ENCODE results near the gene ZNF407. TPM values are rescaled to one million over a fixed set of nuclear protein-coding genes. Genes with fewer than 3 reads are reported as not detected.

ZNF407 gene
- total and polyA plus RNA-seq, 4 donors = 1.9 to 16.5 (median 6.6) TPM

GRCh38 chr18:74933930-74934329, 336.3 kb downstream of the ZNF407 start:
- 97% methylated on average over 4 of the region's 4 CpGs for WGBS
- Histone ChIP-seq H3K36me3 (ENCODE audit: control insufficient read depth in 4 of 4, insufficient read depth in 3 of 4, low read depth in 1 of 4, low read length in 3 of 4) (peaks cover 0 to 5% (median 2%) of the 10 kb centered on the region in 4 donors), H3K4me3 (ENCODE audit: low read depth in 1 of 3, low read length in 3 of 3) (no peak overlapping the region), H3K4me1 (ENCODE audit: control insufficient read depth in 4 of 4, insufficient read depth in 4 of 4, low read length in 3 of 4) (no peaks in the 10 kb centered on the region), H3K9me3 (ENCODE audit: control insufficient read depth in 4 of 4, low read length in 3 of 4) (no peaks in the 10 kb centered on the region), H3K27ac (ENCODE audit: low read depth in 1 of 2, low read length in 2 of 2) (no peak overlapping the region), H3K27me3 (ENCODE audit: control insufficient read depth in 4 of 4, insufficient read depth in 4 of 4, low read length in 3 of 4) (no peaks in the 10 kb centered on the region), H3K9ac (ENCODE audit: low read depth in 1 of 2, low read length in 2 of 2) (no peak overlapping the region)
- no peak for DNase-seq (ENCODE audit: low spot score)
- no peak for TF ChIP-seq RXRA (IDR thresholded peaks at IDR 0.05)
- no peak for TF ChIP-seq NR2F2 (IDR thresholded peaks at IDR 0.05)
- TF ChIP-seq ATF3 (IDR thresholded peaks at IDR 0.05) = no peak
- no peak for TF ChIP-seq JUND (IDR thresholded peaks at IDR 0.05)
- TF ChIP-seq HNF4G (IDR thresholded peaks at IDR 0.05) = no peak
- TF ChIP-seq, protein P1, sequence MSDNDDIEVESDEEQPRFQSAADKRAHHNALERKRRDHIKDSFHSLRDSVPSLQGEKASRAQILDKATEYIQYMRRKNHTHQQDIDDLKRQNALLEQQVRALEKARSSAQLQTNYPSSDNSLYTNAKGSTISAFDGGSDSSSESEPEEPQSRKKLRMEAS (IDR thresholded peaks at IDR 0.05) = no peak
- no peak for TF ChIP-seq TAF1 (conservative IDR thresholded peaks at IDR 0.05)
- TF ChIP-seq, protein P2, sequence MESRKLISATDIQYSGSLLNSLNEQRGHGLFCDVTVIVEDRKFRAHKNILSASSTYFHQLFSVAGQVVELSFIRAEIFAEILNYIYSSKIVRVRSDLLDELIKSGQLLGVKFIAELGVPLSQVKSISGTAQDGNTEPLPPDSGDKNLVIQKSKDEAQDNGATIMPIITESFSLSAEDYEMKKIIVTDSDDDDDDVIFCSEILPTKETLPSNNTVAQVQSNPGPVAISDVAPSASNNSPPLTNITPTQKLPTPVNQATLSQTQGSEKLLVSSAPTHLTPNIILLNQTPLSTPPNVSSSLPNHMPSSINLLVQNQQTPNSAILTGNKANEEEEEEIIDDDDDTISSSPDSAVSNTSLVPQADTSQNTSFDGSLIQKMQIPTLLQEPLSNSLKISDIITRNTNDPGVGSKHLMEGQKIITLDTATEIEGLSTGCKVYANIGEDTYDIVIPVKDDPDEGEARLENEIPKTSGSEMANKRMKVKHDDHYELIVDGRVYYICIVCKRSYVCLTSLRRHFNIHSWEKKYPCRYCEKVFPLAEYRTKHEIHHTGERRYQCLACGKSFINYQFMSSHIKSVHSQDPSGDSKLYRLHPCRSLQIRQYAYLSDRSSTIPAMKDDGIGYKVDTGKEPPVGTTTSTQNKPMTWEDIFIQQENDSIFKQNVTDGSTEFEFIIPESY (IDR thresholded peaks at IDR 0.05) = no peak
- TF ChIP-seq, protein P3, sequence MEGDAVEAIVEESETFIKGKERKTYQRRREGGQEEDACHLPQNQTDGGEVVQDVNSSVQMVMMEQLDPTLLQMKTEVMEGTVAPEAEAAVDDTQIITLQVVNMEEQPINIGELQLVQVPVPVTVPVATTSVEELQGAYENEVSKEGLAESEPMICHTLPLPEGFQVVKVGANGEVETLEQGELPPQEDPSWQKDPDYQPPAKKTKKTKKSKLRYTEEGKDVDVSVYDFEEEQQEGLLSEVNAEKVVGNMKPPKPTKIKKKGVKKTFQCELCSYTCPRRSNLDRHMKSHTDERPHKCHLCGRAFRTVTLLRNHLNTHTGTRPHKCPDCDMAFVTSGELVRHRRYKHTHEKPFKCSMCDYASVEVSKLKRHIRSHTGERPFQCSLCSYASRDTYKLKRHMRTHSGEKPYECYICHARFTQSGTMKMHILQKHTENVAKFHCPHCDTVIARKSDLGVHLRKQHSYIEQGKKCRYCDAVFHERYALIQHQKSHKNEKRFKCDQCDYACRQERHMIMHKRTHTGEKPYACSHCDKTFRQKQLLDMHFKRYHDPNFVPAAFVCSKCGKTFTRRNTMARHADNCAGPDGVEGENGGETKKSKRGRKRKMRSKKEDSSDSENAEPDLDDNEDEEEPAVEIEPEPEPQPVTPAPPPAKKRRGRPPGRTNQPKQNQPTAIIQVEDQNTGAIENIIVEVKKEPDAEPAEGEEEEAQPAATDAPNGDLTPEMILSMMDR (IDR thresholded peaks at IDR 0.05; ENCODE audit: low read depth, low read length, missing input control) = no peak
- no peak for TF ChIP-seq FOXA1 (IDR thresholded peaks at IDR 0.05)
- TF ChIP-seq YY1 (IDR thresholded peaks at IDR 0.05) = no peak
- no peak for TF ChIP-seq EGR1 (IDR thresholded peaks at IDR 0.05; ENCODE audit: low read depth in 2 of 2)
- no peak for TF ChIP-seq REST (IDR thresholded peaks at IDR 0.05)
- no peak for TF ChIP-seq RAD21 (IDR thresholded peaks at IDR 0.05)
- no peak for TF ChIP-seq FOXA2 (IDR thresholded peaks at IDR 0.05)
- TF ChIP-seq HNF4A (conservative IDR thresholded peaks at IDR 0.05) = no peak

GRCh38 chr18:74935434-74935833, 337.8 kb downstream of the ZNF407 start:
- H3K4me1 ChIP-seq (ENCODE audit: control insufficient read depth in 4 of 4, insufficient read depth in 4 of 4, low read length in 3 of 4) = no peaks in the 10 kb centered on the region
- WGBS = 95% methylated on average over 7 of the region's 7 CpGs
- H3K36me3 ChIP-seq (ENCODE audit: control insufficient read depth in 4 of 4, insufficient read depth in 3 of 4, low read depth in 1 of 4, low read length in 3 of 4) = peaks cover 0 to 2% (median under 1%) of the 10 kb centered on the region in 4 donors
- no peak overlapping the region for H3K4me3 ChIP-seq (ENCODE audit: low read depth in 1 of 3, low read length in 3 of 3)
- H3K9me3 ChIP-seq (ENCODE audit: control insufficient read depth in 4 of 4, low read length in 3 of 4) = no peaks in the 10 kb centered on the region
- no peak for DNase-seq (ENCODE audit: low spot score)
- no peaks in the 10 kb centered on the region for H3K27me3 ChIP-seq (ENCODE audit: control insufficient read depth in 4 of 4, insufficient read depth in 4 of 4, low read length in 3 of 4)
- no peak overlapping the region for H3K27ac ChIP-seq (ENCODE audit: low read depth in 1 of 2, low read length in 2 of 2)
- no peak for TF ChIP-seq TAF1 (conservative IDR thresholded peaks at IDR 0.05)
- TF ChIP-seq, protein P1 (IDR thresholded peaks at IDR 0.05) = no peak
- no peak for TF ChIP-seq ATF3 (IDR thresholded peaks at IDR 0.05)
- no peak for TF ChIP-seq EGR1 (IDR thresholded peaks at IDR 0.05; ENCODE audit: low read depth in 2 of 2)
- no peak for TF ChIP-seq HNF4A (conservative IDR thresholded peaks at IDR 0.05)
- TF ChIP-seq HNF4G (IDR thresholded peaks at IDR 0.05) = no peak
- no peak for TF ChIP-seq FOXA1 (IDR thresholded peaks at IDR 0.05)
- TF ChIP-seq, protein P2 (IDR thresholded peaks at IDR 0.05) = no peak
- no peak for TF ChIP-seq FOXA2 (IDR thresholded peaks at IDR 0.05)
- TF ChIP-seq REST (IDR thresholded peaks at IDR 0.05) = no peak
- TF ChIP-seq JUND (IDR thresholded peaks at IDR 0.05) = no peak
- TF ChIP-seq YY1 (IDR thresholded peaks at IDR 0.05) = no peak
- no peak for TF ChIP-seq NR2F2 (IDR thresholded peaks at IDR 0.05)
- TF ChIP-seq SP1 (IDR thresholded peaks at IDR 0.05) = no peak
- no peak overlapping the region for H3K9ac ChIP-seq (ENCODE audit: low read depth in 1 of 2, low read length in 2 of 2)
